HG03280 (cell line): ENCODE results near the gene CRK.
"Not testable (repeated sequence)": the region's sequence is repeated elsewhere in the genome, so short reads cannot be mapped to it uniquely, and the experiment has no call there.

ENCODE experiments used
- ATAC-seq: cut with Tn5 transposase; IDR thresholded peaks from one replicate; pipeline ENCODE4 v1.9.1; 2021; ENCODE audit warnings: mild to moderate bottlenecking, moderate library complexity; ENCODE audit not compliant: unreplicated experiment

Gene CRK

GRCh38 chr17:1431631-1432104 lies 24.4 kb downstream of the CRK start:
- no peak for ATAC-seq

- ATAC-seq = no peak
These were observed 32.4 kb downstream of the CRK start for GRCh38 chr17:1423456-1424135.

- ATAC-seq = no peak
These were observed 33.1 kb downstream of the CRK start for GRCh38 chr17:1422885-1423284.

GRCh38 chr17:1421470-1421869 lies 34.6 kb downstream of the CRK start:
- no peak for ATAC-seq

GRCh38 chr17:1420981-1421380 lies 35.1 kb downstream of the CRK start:
- no peak for ATAC-seq

- no peak for ATAC-seq
These were observed 35.9 kb downstream of the CRK start for GRCh38 chr17:1420163-1420562.

GRCh38 chr17:1418476-1418875 lies 37.6 kb downstream of the CRK start:
- ATAC-seq = not testable (repeated sequence)

GRCh38 chr17:1416414-1416813 lies 39.6 kb downstream of the CRK start:
- ATAC-seq = no peak

GRCh38 chr17:1414634-1415033 lies 41.4 kb downstream of the CRK start:
- ATAC-seq = no peak

GRCh38 chr17:1414001-1414574 lies 41.9 kb downstream of the CRK start:
- no peak for ATAC-seq

GRCh38 chr17:1413281-1413791 lies 42.7 kb downstream of the CRK start:
- no peak for ATAC-seq

- ATAC-seq = no peak
These were observed 43.6 kb downstream of the CRK start for GRCh38 chr17:1412185-1413110.

GRCh38 chr17:1402262-1402586 lies 53.8 kb downstream of the CRK start:
- ATAC-seq = no peak

- peak; percentile 93 for ATAC-seq
These were observed 56.1 kb downstream of the CRK start, which contains the start of gene YWHAE for GRCh38 chr17:1399679-1400512. TSS of gene YWHAE (minus strand) at chr17:1400222. CDS start at chr17:1400110, 112 bp downstream.

- peak; percentile 21 for ATAC-seq
These were observed 56.9 kb downstream of the CRK start for GRCh38 chr17:1398931-1399678.

- no peak for ATAC-seq
These were observed 58.0 kb downstream of the CRK start for GRCh38 chr17:1398028-1398427.

- ATAC-seq = not testable (repeated sequence)
These were observed 60.0 kb downstream of the CRK start for GRCh38 chr17:1395876-1396665.

- no peak for ATAC-seq
These were observed 64.5 kb downstream of the CRK start for GRCh38 chr17:1391577-1391976.
